IMR-90 (cell line): ENCODE results near the gene ZNF618. TPM values are rescaled to one million over a fixed set of nuclear protein-coding genes. Genes with fewer than 3 reads are reported as not detected.

Source experiments
- ATAC-seq: fragments of 200-7000 bp; cut with Tn5 transposase; 2 replicates; pipeline ENCODE4 v1.9.1; 2020; ENCODE audit warnings: low read depth, mild to moderate bottlenecking, moderate library complexity
- BruUV-seq: library from RNA; stranded (reverse); fragments of 400-500 nt; replicated peaks from 2 replicates; lab custom pipeline; 2021; lab: Mats Ljungman, UMichigan
- CTCF ChIA-PET: fragments of 300-600 bp; formaldehyde crosslinking; extraction: SDS; loops from one replicate; lab custom pipeline; 2021; ENCODE audit warnings: antibody characterized with exemption; lab: Yijun Ruan, JAX
- POLR2A ChIA-PET: fragments of 300-600 bp; sonication (Branson Sonifier 250); formaldehyde crosslinking; loops from one replicate; lab custom pipeline; 2022; ENCODE audit warnings: antibody characterized with exemption; ENCODE audit not compliant: unreplicated experiment; lab: Charles Lee
- DNase-seq: peaks from one replicate; pipeline ENCODE4 v3.0.0; 2013
- H2AFZ ChIP-seq: replicated peaks from 2 replicates; pipeline ENCODE3; 2013; ENCODE audit warnings: low read length, mild to moderate bottlenecking; ENCODE audit not compliant: poor library complexity
- H2AK5ac ChIP-seq: 2 replicates; pipeline ENCODE4 v1.6.1; 2013; ENCODE audit warnings: low read depth, low read length, inconsistent platforms
- H2AK9ac ChIP-seq: replicated peaks from 2 replicates; pipeline ENCODE3; 2013; ENCODE audit warnings: mild to moderate bottlenecking, low read depth, low read length, moderate library complexity; ENCODE audit not compliant: poor library complexity
- H2BK120ac ChIP-seq: 2 replicates; pipeline ENCODE4 v1.6.1; 2013; ENCODE audit warnings: low read depth, low read length, inconsistent platforms
- H2BK15ac ChIP-seq: 3 replicates; pipeline ENCODE4 v1.6.1; 2013; ENCODE audit warnings: low read depth, low read length, inconsistent platforms
- H2BK20ac ChIP-seq: 2 replicates; pipeline ENCODE4 v1.6.1; 2013; ENCODE audit warnings: low read depth, mild to moderate bottlenecking, inconsistent platforms, low read length, moderate library complexity
- H2BK5ac ChIP-seq: 2 replicates; pipeline ENCODE4 v1.6.1; 2013; ENCODE audit warnings: mild to moderate bottlenecking, low read depth, low read length, inconsistent platforms; ENCODE audit not compliant: poor library complexity, severe bottlenecking
- H3K14ac ChIP-seq: replicated peaks from 2 replicates; pipeline ENCODE4 v1.6.1; 2013; ENCODE audit warnings: low read depth, low read length, inconsistent platforms
- H3K18ac ChIP-seq: 2 replicates; pipeline ENCODE4 v1.6.1; 2013; ENCODE audit warnings: low read depth, low read length, control low read depth
- H3K23ac ChIP-seq: 2 replicates; pipeline ENCODE4 v1.6.1; 2013; ENCODE audit warnings: low read depth, low read length, inconsistent platforms
- H3K27ac ChIP-seq: 2 replicates; pipeline ENCODE4 v1.5.1; 2013; ENCODE audit warnings: mild to moderate bottlenecking, control low read depth, low read length; ENCODE audit not compliant: insufficient read depth
- H3K27me3 ChIP-seq: 2 replicates; pipeline ENCODE4 v1.6.1; 2013; ENCODE audit warnings: low read length; ENCODE audit not compliant: control insufficient read depth, insufficient read depth
- H3K36me3 ChIP-seq: 2 replicates; pipeline ENCODE4 v1.6.1; 2013; ENCODE audit warnings: low read length, mixed read lengths; ENCODE audit not compliant: control insufficient read depth, insufficient read depth
- H3K4ac ChIP-seq: 2 replicates; pipeline ENCODE4 v1.6.1; 2013; ENCODE audit warnings: low read depth, low read length, inconsistent platforms
- H3K4me1 ChIP-seq: 2 replicates; pipeline ENCODE4 v1.6.1; 2013; ENCODE audit warnings: low read length, mixed read lengths; ENCODE audit not compliant: control insufficient read depth, insufficient read depth
- H3K4me2 ChIP-seq: 2 replicates; pipeline ENCODE4 v1.6.1; 2013; ENCODE audit warnings: low read depth, mild to moderate bottlenecking, control low read depth, low read length, moderate library complexity
- H3K4me3 ChIP-seq: 2 replicates; pipeline ENCODE4 v1.5.1; 2013; ENCODE audit warnings: low read depth, mild to moderate bottlenecking, control low read depth, low read length, moderate library complexity; ENCODE audit not compliant: insufficient read depth
- H3K56ac ChIP-seq: 2 replicates; pipeline ENCODE4 v1.6.1; 2013; ENCODE audit warnings: low read length, inconsistent platforms; ENCODE audit not compliant: insufficient read depth; ENCODE audit errors: extremely low read depth
- H3K79me1 ChIP-seq, 2 experiments: 2 replicates each; pipeline ENCODE4 v1.6.1; 2013; ENCODE audit warnings: low read length in 2 of 2, inconsistent platforms in 1 of 2, low read depth in 1 of 2
- H3K9ac ChIP-seq: 2 replicates; pipeline ENCODE4 v1.6.1; 2013; ENCODE audit warnings: low read depth, low read length, control low read depth
- H3K9me1 ChIP-seq: 2 replicates; pipeline ENCODE4 v1.6.1; 2013; ENCODE audit warnings: low read length, inconsistent platforms; ENCODE audit not compliant: insufficient read depth
- H3K9me3 ChIP-seq: 2 replicates; pipeline ENCODE4 v1.6.1; 2013; ENCODE audit warnings: low read length; ENCODE audit not compliant: control insufficient read depth, insufficient read depth
- H4K20me1 ChIP-seq: 2 replicates; pipeline ENCODE4 v1.6.1; 2013; ENCODE audit warnings: low read length, inconsistent platforms; ENCODE audit not compliant: insufficient read depth
- H4K5ac ChIP-seq: 2 replicates; pipeline ENCODE4 v1.6.1; 2013; ENCODE audit warnings: mild to moderate bottlenecking, low read depth, low read length, control low read depth
- H4K8ac ChIP-seq, 2 experiments: 2 replicates each; pipeline ENCODE4 v1.6.1; 2013; ENCODE audit warnings: low read depth in 2 of 2, low read length in 2 of 2, control low read depth in 1 of 2, inconsistent platforms in 1 of 2
- H4K91ac ChIP-seq: 2 replicates; pipeline ENCODE4 v1.6.1; 2013; ENCODE audit warnings: low read depth, low read length, inconsistent platforms; ENCODE audit not compliant: insufficient read depth
- BHLHE40 ChIP-seq: fragments of 150-350 bp; IDR thresholded peaks from 2 replicates; pipeline ENCODE4 v1.6.1; 2016; ENCODE audit warnings: mild to moderate bottlenecking, low read depth, low read length
- CEBPB ChIP-seq: IDR thresholded peaks from 2 replicates; pipeline ENCODE4 v1.6.1; 2012; ENCODE audit warnings: low read depth, low read length, improper control_type of control experiment
- CHD1 ChIP-seq: IDR thresholded peaks from 2 replicates; pipeline ENCODE4 v1.6.1; 2012; ENCODE audit warnings: low read depth, low read length, improper control_type of control experiment
- CTCF ChIP-seq: conservative IDR thresholded peaks from 2 replicates; pipeline ENCODE4 v1.5.1; 2012; ENCODE audit warnings: mild to moderate bottlenecking, low read depth, low read length, improper control_type of control experiment
- ELK1 ChIP-seq: fragments of 150-350 bp; IDR thresholded peaks from 2 replicates; pipeline ENCODE4 v1.6.1; 2016; ENCODE audit warnings: low read depth, mild to moderate bottlenecking, low read length, moderate library complexity, borderline replicate concordance
- FOS ChIP-seq: fragments of 150-350 bp; IDR thresholded peaks from 2 replicates; pipeline ENCODE4 v1.6.1; 2016; ENCODE audit warnings: low read depth, low read length
- MAFK ChIP-seq: IDR thresholded peaks from 2 replicates; pipeline ENCODE4 v1.6.1; 2012; ENCODE audit warnings: low read depth, low read length, improper control_type of control experiment
- MAZ ChIP-seq: IDR thresholded peaks from 2 replicates; pipeline ENCODE4 v1.6.1; 2012; ENCODE audit warnings: low read depth, mild to moderate bottlenecking, low read length, improper control_type of control experiment, moderate library complexity, borderline replicate concordance
- MXI1 ChIP-seq: IDR thresholded peaks from 2 replicates; pipeline ENCODE4 v1.6.1; 2012; ENCODE audit warnings: low read depth, mild to moderate bottlenecking, low read length, moderate library complexity, borderline replicate concordance
- NFE2L2 ChIP-seq: fragments of 150-350 bp; IDR thresholded peaks from 2 replicates; pipeline ENCODE4 v1.6.1; 2016; ENCODE audit warnings: low read depth, mild to moderate bottlenecking, low read length
- POLR2A ChIP-seq: IDR thresholded peaks from 2 replicates; pipeline ENCODE4 v1.6.1; 2012; ENCODE audit warnings: mild to moderate bottlenecking, low read depth, low read length
- RAD21 ChIP-seq: IDR thresholded peaks from 2 replicates; pipeline ENCODE4 v1.6.1; 2012; ENCODE audit warnings: low read length, improper control_type of control experiment
- RCOR1 ChIP-seq: IDR thresholded peaks from 2 replicates; pipeline ENCODE4 v1.6.1; 2012; ENCODE audit warnings: mild to moderate bottlenecking, low read length, improper control_type of control experiment; ENCODE audit not compliant: insufficient replicate concordance
- RFX5 ChIP-seq: IDR thresholded peaks from 2 replicates; pipeline ENCODE4 v1.8.0; 2012; ENCODE audit warnings: low read depth, mild to moderate bottlenecking, low read length, moderate library complexity
- SMC3 ChIP-seq: fragments of 150-350 bp; IDR thresholded peaks from 2 replicates; pipeline ENCODE4 v1.6.1; 2016; ENCODE audit warnings: low read depth, mild to moderate bottlenecking, antibody characterized with exemption, low read length, moderate library complexity
- USF2 ChIP-seq: fragments of 150-350 bp; IDR thresholded peaks from 2 replicates; pipeline ENCODE4 v1.6.1; 2017; ENCODE audit warnings: mild to moderate bottlenecking, antibody characterized with exemption, low read length, low read depth
- WGBS, 2 experiments: methylation state at CpG; one replicate each; pipeline versions ENCODE4 v1.1.5 to v1.1.7; 2013; ENCODE audit warnings: missing lambda C conversion rate in 2 of 2; ENCODE audit not compliant: insufficient read length in 1 of 2; ENCODE audit errors: extremely low coverage in 2 of 2; 5-methylcytosine and 5-hydroxymethylcytosine counted together
- dilution Hi-C: fragments of 300-500 bp; cut with HindIII; formaldehyde crosslinking; loops from one replicate; pipeline ENCODE4 v1.14.3; 2018; ENCODE audit warnings: low sequenced_read_pairs; ENCODE audit not compliant: unreplicated experiment
- in situ Hi-C: fragments of 300-500 bp; cut with MboI; formaldehyde crosslinking; loops from 3 replicates; pipeline ENCODE4 v1.14.3; 2019; ENCODE audit warnings: low sequenced_read_pairs, inconsistent platforms, mixed read lengths
- intact Hi-C: fragments of 100-400 bp; cut with micrococcal nuclease; formaldehyde crosslinking; loops from 2 replicates; pipeline ENCODE4 v1.10.0; 2022
- polyA plus RNA-seq, 3 experiments: library from polyadenylated mRNA; depleted of rRNA; stranded (reverse); fragments of >200 nt; gene quantifications; 2 replicates each; pipeline ENCODE4 v1.2.3, GENCODE V29; 2012; ENCODE audit warnings: low replicate concordance in 1 of 3
- total RNA-seq: library from RNA; depleted of rRNA; stranded (reverse); fragments of >200 nt; gene quantifications from 2 replicates; pipeline ENCODE4 v1.2.3, GENCODE V29; 2012

Gene ZNF618
- total and polyA plus RNA-seq, 2 of the 4 experiments (the other 2 are of a cell fraction): 8.2 to 9.4 TPM

DNA sequence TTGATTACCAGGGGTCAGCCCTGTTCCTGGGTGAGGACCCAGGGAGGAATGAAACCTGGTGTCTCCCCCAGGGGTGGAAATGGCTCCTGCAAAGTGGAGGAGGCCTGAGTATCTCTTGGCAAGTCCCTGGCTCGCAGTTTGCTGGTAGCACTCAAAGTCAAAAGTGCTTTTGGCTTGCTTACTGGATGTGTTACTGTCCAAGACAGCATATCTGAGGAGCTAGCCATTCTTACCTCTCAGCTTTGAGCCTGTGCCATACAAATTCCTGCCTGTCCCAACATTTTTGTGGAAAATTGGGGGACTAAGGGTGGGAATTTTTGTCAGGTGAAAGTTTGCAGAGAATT is 9.9 kb downstream of the ZNF618 start:
- Histone ChIP-seq H3K18ac (no peak overlapping the region), H2BK15ac (no peak overlapping the region), H3K9ac (peak overlapping the region; percentile 41; the same call in 1 of the 2 replicates), H3K56ac (no peak overlapping the region), H2BK5ac (no peak overlapping the region), H3K9me1 (peaks cover 16% of the 10 kb centered on the region), H3K27me3 (no peaks in the 10 kb centered on the region), H2BK20ac (no peak overlapping the region), H3K36me3 (peaks cover 4% of the 10 kb centered on the region), H4K8ac (no peak overlapping the region), H3K4me3 (no peak overlapping the region), H3K14ac (peak overlapping the region; percentile 24; the same call in 1 of the 2 replicates), H2BK120ac (no peak overlapping the region), H4K20me1 (peaks cover 60% of the 10 kb centered on the region), H2AFZ (no peak overlapping the region), H3K79me1 (peaks cover 42 to 88% of the 10 kb centered on the region in 2 experiments), H4K5ac (no peak overlapping the region), H3K27ac (peak overlapping the region; percentile 62; the same call in 1 of the 2 replicates), H3K4me1 (peaks cover 14% of the 10 kb centered on the region), H2AK5ac (no peak overlapping the region), H4K91ac (no peak overlapping the region), H3K23ac (peak overlapping the region; percentile 48; the same call in 1 of the 2 replicates), H3K4me2 (peak overlapping the region; percentile 100), H3K9me3 (peaks cover 2% of the 10 kb centered on the region; the same call in 1 of the 2 replicates), H2AK9ac (no peak overlapping the region), H3K4ac (no peak overlapping the region)
- dilution Hi-C loops: no loop called here
- ChIA-PET POLR2A (no interaction called here), CTCF (no interaction called here)
- intact Hi-C loops: no loop called here
- no CpG with 5 or more reads among the region's 1 CpG for WGBS, 2 experiments
- ATAC-seq (peak; percentile 59), DNase-seq (peak; percentile 26)
- BruUV-seq: no TSS peak
- TF ChIP-seq NFE2L2 (no peak), BHLHE40 (no peak), SMC3 (no peak), CEBPB (no peak), RAD21 (no peak), USF2 (no peak), CHD1 (no peak), MAFK (no peak), CTCF (no peak), POLR2A (no peak), MAZ (no peak), MXI1 (no peak), RCOR1 (no peak), ELK1 (no peak), RFX5 (no peak), FOS (no peak)
- in situ Hi-C loops: no loop called here
